ENCODE data around the gene PRKCG.
"Not testable (repeated sequence)": the region's sequence is repeated elsewhere in the genome, so short reads cannot be mapped to it uniquely, and the experiment has no call there.

Gene PRKCG

DNA sequence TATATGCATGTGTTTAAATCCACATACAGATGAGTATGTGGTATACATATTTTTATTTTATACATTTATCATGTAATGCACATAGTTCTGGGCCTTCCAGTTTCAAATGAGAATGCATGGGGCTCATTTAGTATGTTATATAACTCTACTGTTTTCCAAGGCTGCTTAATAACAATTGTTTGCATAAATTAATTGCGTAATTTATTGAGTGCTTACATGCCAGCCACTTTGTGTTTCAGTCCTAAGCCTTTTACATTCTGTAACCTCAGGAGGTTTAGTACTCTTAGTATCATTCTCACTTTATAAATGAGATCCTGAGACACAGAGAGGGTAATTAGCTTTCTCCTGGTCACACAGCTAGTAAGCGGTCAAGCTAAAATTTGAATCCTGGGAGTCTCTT lies 64.0 kb downstream of the PRKCG start:
- DNase-seq, result no peak

GRCh38 chr19:53947624-53948023 lies 65.6 kb downstream of the PRKCG start:
- no peak for DNase-seq

DNA sequence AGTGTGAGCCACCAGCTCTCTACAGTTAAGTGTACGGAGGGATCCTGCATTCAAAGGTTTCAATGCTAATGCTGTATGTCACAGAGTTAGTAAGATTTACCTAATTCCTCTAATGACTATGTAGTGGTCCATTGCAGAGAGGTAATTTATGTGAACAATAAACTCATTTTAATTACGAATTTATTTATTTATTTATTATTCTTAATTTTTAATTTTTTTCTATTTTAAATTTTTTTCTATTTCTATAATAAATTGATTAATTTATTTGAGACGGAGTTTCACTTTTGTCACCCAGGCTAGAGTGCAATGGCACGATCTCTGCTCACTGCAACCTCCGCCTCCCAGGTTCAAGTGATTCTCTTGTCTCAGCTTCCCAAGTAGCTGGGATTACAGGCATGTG lies 66.6 kb downstream of the PRKCG start:
- not testable (repeated sequence) for DNase-seq

DNA sequence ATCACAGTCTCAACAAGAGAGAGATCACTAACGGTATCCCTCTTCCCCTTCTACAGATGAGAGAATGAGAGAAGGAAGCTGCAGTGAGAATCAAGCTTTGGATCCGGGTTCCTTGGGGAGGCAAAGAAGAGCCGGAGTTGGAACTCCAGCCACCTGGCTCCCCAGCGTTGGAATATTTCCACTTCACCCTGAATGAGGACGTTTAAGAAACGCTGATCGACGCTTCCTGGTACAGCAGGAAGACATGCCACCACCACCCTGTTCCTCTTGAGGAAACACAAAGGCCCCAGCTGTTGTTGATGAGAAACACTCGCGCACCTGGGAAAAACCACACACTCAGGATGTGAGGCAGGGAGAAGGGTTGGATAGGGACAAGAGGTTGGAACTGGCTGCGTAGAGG lies 69.4 kb downstream of the PRKCG start:
- no peak for DNase-seq

- DNase-seq, result no peak
Measured at GRCh38 chr19:53951947-53952346, 70.0 kb downstream of the PRKCG start.

DNA sequence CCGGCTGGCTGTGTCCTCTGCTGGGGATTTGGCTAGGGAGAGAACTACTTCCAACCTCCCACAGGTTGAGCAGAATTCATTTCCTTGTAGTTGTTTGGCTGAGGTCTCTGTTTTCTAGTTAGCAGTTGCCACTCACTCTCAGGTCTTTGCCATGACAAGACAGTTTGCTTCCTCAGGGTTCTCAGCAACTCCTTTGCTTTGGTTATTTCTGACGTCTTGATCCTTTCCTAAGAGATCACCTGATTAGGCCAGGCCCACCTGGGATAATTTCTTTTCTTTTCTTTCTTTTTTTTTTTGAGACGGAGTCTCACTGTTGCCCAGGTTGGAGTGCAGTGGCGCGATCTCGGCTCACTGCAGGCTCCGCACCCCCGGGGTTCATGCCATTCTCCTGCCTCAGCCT lies 71.4 kb downstream of the PRKCG start:
- no peak for DNase-seq

Measured in NCI-H446 (cell line).